Gastroesophageal sphincter (tissue), 3 donors: ENCODE measurements around the gene RFT1.

Experiments
- CTCF ChIP-seq, 4 experiments: fragments of 200-600 bp in 2 of 4; fragments of 450-650 bp in 2 of 4; sonication (generic) in 1 of 4; IDR thresholded peaks; one replicate each; pipeline ENCODE4 v1.5.1; 2017 to 2019; ENCODE audit warnings: antibody characterized with exemption in 4 of 4, mild to moderate bottlenecking in 2 of 4, moderate library complexity in 2 of 4
- EP300 ChIP-seq: sonication (generic); formaldehyde crosslinking; IDR thresholded peaks from one replicate; pipeline ENCODE4 v1.6.1; 2017; ENCODE audit warnings: antibody characterized with exemption, mild to moderate bottlenecking
- POLR2A ChIP-seq, 2 donors: fragments of 450-650 bp; IDR thresholded peaks; one replicate each; pipeline ENCODE4 v1.6.1; 2017; ENCODE audit warnings: antibody characterized with exemption in 2 of 2, mild to moderate bottlenecking in 2 of 2, moderate library complexity in 1 of 2
- POLR2AphosphoS5 ChIP-seq: sonication (generic); formaldehyde crosslinking; IDR thresholded peaks from one replicate; pipeline ENCODE4 v1.6.1; 2017; ENCODE audit warnings: antibody characterized with exemption

GRCh38 chr3:53129344-53129743, 891 bp downstream of the RFT1 start:
- TF ChIP-seq CTCF (IDR thresholded peaks at IDR 0.05) (no peak), EP300 (no peak), POLR2A (IDR thresholded peaks at IDR 0.05) (no peak), POLR2AphosphoS5 (no peak)
